IMR-90 (cell line): ENCODE measurements around the gene CMSS1. TPM values are rescaled to one million over a fixed set of nuclear protein-coding genes. Genes with fewer than 3 reads are reported as not detected.

Experiments used
- ATAC-seq: fragments of 200-7000 bp; cut with Tn5 transposase; 2 replicates; pipeline ENCODE4 v1.9.1; 2020; ENCODE audit warnings: low read depth, mild to moderate bottlenecking, moderate library complexity
- BruUV-seq: library from RNA; stranded (reverse); fragments of 400-500 nt; replicated peaks from 2 replicates; lab custom pipeline; 2021; lab: Mats Ljungman, UMichigan
- CTCF ChIA-PET: fragments of 300-600 bp; formaldehyde crosslinking; extraction: SDS; loops from one replicate; lab custom pipeline; 2021; ENCODE audit warnings: antibody characterized with exemption; lab: Yijun Ruan, JAX
- POLR2A ChIA-PET: fragments of 300-600 bp; sonication (Branson Sonifier 250); formaldehyde crosslinking; loops from one replicate; lab custom pipeline; 2022; ENCODE audit warnings: antibody characterized with exemption; ENCODE audit not compliant: unreplicated experiment; lab: Charles Lee
- DNase-seq: peaks from one replicate; pipeline ENCODE4 v3.0.0; 2013
- H2AFZ ChIP-seq: replicated peaks from 2 replicates; pipeline ENCODE3; 2013; ENCODE audit warnings: low read length, mild to moderate bottlenecking; ENCODE audit not compliant: poor library complexity
- H2AK5ac ChIP-seq: 2 replicates; pipeline ENCODE4 v1.6.1; 2013; ENCODE audit warnings: low read depth, low read length, inconsistent platforms
- H2AK9ac ChIP-seq: replicated peaks from 2 replicates; pipeline ENCODE3; 2013; ENCODE audit warnings: mild to moderate bottlenecking, low read depth, low read length, moderate library complexity; ENCODE audit not compliant: poor library complexity
- H2BK120ac ChIP-seq: 2 replicates; pipeline ENCODE4 v1.6.1; 2013; ENCODE audit warnings: low read depth, low read length, inconsistent platforms
- H2BK15ac ChIP-seq: 3 replicates; pipeline ENCODE4 v1.6.1; 2013; ENCODE audit warnings: low read depth, low read length, inconsistent platforms
- H2BK20ac ChIP-seq: 2 replicates; pipeline ENCODE4 v1.6.1; 2013; ENCODE audit warnings: low read depth, mild to moderate bottlenecking, inconsistent platforms, low read length, moderate library complexity
- H2BK5ac ChIP-seq: 2 replicates; pipeline ENCODE4 v1.6.1; 2013; ENCODE audit warnings: mild to moderate bottlenecking, low read depth, low read length, inconsistent platforms; ENCODE audit not compliant: poor library complexity, severe bottlenecking
- H3K14ac ChIP-seq: replicated peaks from 2 replicates; pipeline ENCODE4 v1.6.1; 2013; ENCODE audit warnings: low read depth, low read length, inconsistent platforms
- H3K18ac ChIP-seq: 2 replicates; pipeline ENCODE4 v1.6.1; 2013; ENCODE audit warnings: low read depth, low read length, control low read depth
- H3K23ac ChIP-seq: 2 replicates; pipeline ENCODE4 v1.6.1; 2013; ENCODE audit warnings: low read depth, low read length, inconsistent platforms
- H3K27ac ChIP-seq: 2 replicates; pipeline ENCODE4 v1.5.1; 2013; ENCODE audit warnings: mild to moderate bottlenecking, control low read depth, low read length; ENCODE audit not compliant: insufficient read depth
- H3K27me3 ChIP-seq: 2 replicates; pipeline ENCODE4 v1.6.1; 2013; ENCODE audit warnings: low read length; ENCODE audit not compliant: control insufficient read depth, insufficient read depth
- H3K36me3 ChIP-seq: 2 replicates; pipeline ENCODE4 v1.6.1; 2013; ENCODE audit warnings: low read length, mixed read lengths; ENCODE audit not compliant: control insufficient read depth, insufficient read depth
- H3K4ac ChIP-seq: 2 replicates; pipeline ENCODE4 v1.6.1; 2013; ENCODE audit warnings: low read depth, low read length, inconsistent platforms
- H3K4me1 ChIP-seq: 2 replicates; pipeline ENCODE4 v1.6.1; 2013; ENCODE audit warnings: low read length, mixed read lengths; ENCODE audit not compliant: control insufficient read depth, insufficient read depth
- H3K4me2 ChIP-seq: 2 replicates; pipeline ENCODE4 v1.6.1; 2013; ENCODE audit warnings: low read depth, mild to moderate bottlenecking, control low read depth, low read length, moderate library complexity
- H3K4me3 ChIP-seq: 2 replicates; pipeline ENCODE4 v1.5.1; 2013; ENCODE audit warnings: low read depth, mild to moderate bottlenecking, control low read depth, low read length, moderate library complexity; ENCODE audit not compliant: insufficient read depth
- H3K56ac ChIP-seq: 2 replicates; pipeline ENCODE4 v1.6.1; 2013; ENCODE audit warnings: low read length, inconsistent platforms; ENCODE audit not compliant: insufficient read depth; ENCODE audit errors: extremely low read depth
- H3K79me1 ChIP-seq, 2 experiments: 2 replicates each; pipeline ENCODE4 v1.6.1; 2013; ENCODE audit warnings: low read length in 2 of 2, inconsistent platforms in 1 of 2, low read depth in 1 of 2
- H3K9ac ChIP-seq: 2 replicates; pipeline ENCODE4 v1.6.1; 2013; ENCODE audit warnings: low read depth, low read length, control low read depth
- H3K9me1 ChIP-seq: 2 replicates; pipeline ENCODE4 v1.6.1; 2013; ENCODE audit warnings: low read length, inconsistent platforms; ENCODE audit not compliant: insufficient read depth
- H3K9me3 ChIP-seq: 2 replicates; pipeline ENCODE4 v1.6.1; 2013; ENCODE audit warnings: low read length; ENCODE audit not compliant: control insufficient read depth, insufficient read depth
- H4K20me1 ChIP-seq: 2 replicates; pipeline ENCODE4 v1.6.1; 2013; ENCODE audit warnings: low read length, inconsistent platforms; ENCODE audit not compliant: insufficient read depth
- H4K5ac ChIP-seq: 2 replicates; pipeline ENCODE4 v1.6.1; 2013; ENCODE audit warnings: mild to moderate bottlenecking, low read depth, low read length, control low read depth
- H4K8ac ChIP-seq, 2 experiments: 2 replicates each; pipeline ENCODE4 v1.6.1; 2013; ENCODE audit warnings: low read depth in 2 of 2, low read length in 2 of 2, control low read depth in 1 of 2, inconsistent platforms in 1 of 2
- H4K91ac ChIP-seq: 2 replicates; pipeline ENCODE4 v1.6.1; 2013; ENCODE audit warnings: low read depth, low read length, inconsistent platforms; ENCODE audit not compliant: insufficient read depth
- BHLHE40 ChIP-seq: fragments of 150-350 bp; IDR thresholded peaks from 2 replicates; pipeline ENCODE4 v1.6.1; 2016; ENCODE audit warnings: mild to moderate bottlenecking, low read depth, low read length
- CEBPB ChIP-seq: IDR thresholded peaks from 2 replicates; pipeline ENCODE4 v1.6.1; 2012; ENCODE audit warnings: low read depth, low read length, improper control_type of control experiment
- CHD1 ChIP-seq: IDR thresholded peaks from 2 replicates; pipeline ENCODE4 v1.6.1; 2012; ENCODE audit warnings: low read depth, low read length, improper control_type of control experiment
- FOS ChIP-seq: fragments of 150-350 bp; IDR thresholded peaks from 2 replicates; pipeline ENCODE4 v1.6.1; 2016; ENCODE audit warnings: low read depth, low read length
- NFE2L2 ChIP-seq: fragments of 150-350 bp; IDR thresholded peaks from 2 replicates; pipeline ENCODE4 v1.6.1; 2016; ENCODE audit warnings: low read depth, mild to moderate bottlenecking, low read length
- RCOR1 ChIP-seq: IDR thresholded peaks from 2 replicates; pipeline ENCODE4 v1.6.1; 2012; ENCODE audit warnings: mild to moderate bottlenecking, low read length, improper control_type of control experiment; ENCODE audit not compliant: insufficient replicate concordance
- RFX5 ChIP-seq: IDR thresholded peaks from 2 replicates; pipeline ENCODE4 v1.8.0; 2012; ENCODE audit warnings: low read depth, mild to moderate bottlenecking, low read length, moderate library complexity
- WGBS, 2 experiments: methylation state at CpG; one replicate each; pipeline versions ENCODE4 v1.1.5 to v1.1.7; 2013; ENCODE audit warnings: missing lambda C conversion rate in 2 of 2; ENCODE audit not compliant: insufficient read length in 1 of 2; ENCODE audit errors: extremely low coverage in 2 of 2; 5-methylcytosine and 5-hydroxymethylcytosine counted together
- dilution Hi-C: fragments of 300-500 bp; cut with HindIII; formaldehyde crosslinking; loops from one replicate; pipeline ENCODE4 v1.14.3; 2018; ENCODE audit warnings: low sequenced_read_pairs; ENCODE audit not compliant: unreplicated experiment
- in situ Hi-C: fragments of 300-500 bp; cut with MboI; formaldehyde crosslinking; loops from 3 replicates; pipeline ENCODE4 v1.14.3; 2019; ENCODE audit warnings: low sequenced_read_pairs, inconsistent platforms, mixed read lengths
- intact Hi-C: fragments of 100-400 bp; cut with micrococcal nuclease; formaldehyde crosslinking; loops from 2 replicates; pipeline ENCODE4 v1.10.0; 2022
- polyA plus RNA-seq, 3 experiments: library from polyadenylated mRNA; depleted of rRNA; stranded (reverse); fragments of >200 nt; gene quantifications; 2 replicates each; pipeline ENCODE4 v1.2.3, GENCODE V29; 2012; ENCODE audit warnings: low replicate concordance in 1 of 3
- total RNA-seq: library from RNA; depleted of rRNA; stranded (reverse); fragments of >200 nt; gene quantifications from 2 replicates; pipeline ENCODE4 v1.2.3, GENCODE V29; 2012
- TF ChIP-seq, protein P1 (sequence below): fragments of 150-350 bp; IDR thresholded peaks from 2 replicates; pipeline ENCODE4 v1.6.1; 2017; ENCODE audit warnings: mild to moderate bottlenecking, antibody characterized with exemption, low read length, low read depth

The CMSS1 gene
- total and polyA plus RNA-seq, 2 of the 4 experiments (the other 2 are of a cell fraction), result 12.5 to 13.6 TPM

DNA sequence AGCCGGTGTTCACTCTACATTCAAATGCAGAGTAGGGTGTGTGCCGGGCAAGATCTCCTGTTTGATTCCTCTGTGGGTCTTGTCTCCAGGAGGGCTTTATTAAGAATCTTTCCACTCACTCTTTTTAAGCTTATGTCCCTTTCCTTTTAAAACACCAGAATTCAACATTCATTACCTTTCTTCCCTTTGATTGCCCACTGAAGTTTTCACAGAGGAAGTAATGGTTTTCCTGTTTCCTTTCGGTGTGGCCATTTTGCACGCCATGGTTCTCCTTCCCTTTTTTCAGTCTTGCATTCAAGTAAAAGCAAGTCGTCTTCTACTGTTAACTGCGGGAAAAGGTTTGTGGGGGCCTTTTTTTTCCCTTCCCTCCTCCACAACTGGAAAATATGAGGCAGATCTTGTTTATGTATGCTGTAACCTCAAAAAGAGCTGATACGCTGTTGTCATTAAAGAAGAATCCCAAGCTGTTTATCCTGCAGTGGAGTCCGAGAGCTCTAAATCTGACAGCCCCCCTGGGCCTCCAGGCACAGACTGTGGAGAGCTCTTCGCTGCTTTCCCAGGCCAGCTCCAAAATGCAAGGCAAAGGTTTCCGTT lies 256.1 kb downstream of the CMSS1 start (continued):
- TF ChIP-seq, protein P1, sequence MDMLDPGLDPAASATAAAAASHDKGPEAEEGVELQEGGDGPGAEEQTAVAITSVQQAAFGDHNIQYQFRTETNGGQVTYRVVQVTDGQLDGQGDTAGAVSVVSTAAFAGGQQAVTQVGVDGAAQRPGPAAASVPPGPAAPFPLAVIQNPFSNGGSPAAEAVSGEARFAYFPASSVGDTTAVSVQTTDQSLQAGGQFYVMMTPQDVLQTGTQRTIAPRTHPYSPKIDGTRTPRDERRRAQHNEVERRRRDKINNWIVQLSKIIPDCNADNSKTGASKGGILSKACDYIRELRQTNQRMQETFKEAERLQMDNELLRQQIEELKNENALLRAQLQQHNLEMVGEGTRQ, result no peak

DNA sequence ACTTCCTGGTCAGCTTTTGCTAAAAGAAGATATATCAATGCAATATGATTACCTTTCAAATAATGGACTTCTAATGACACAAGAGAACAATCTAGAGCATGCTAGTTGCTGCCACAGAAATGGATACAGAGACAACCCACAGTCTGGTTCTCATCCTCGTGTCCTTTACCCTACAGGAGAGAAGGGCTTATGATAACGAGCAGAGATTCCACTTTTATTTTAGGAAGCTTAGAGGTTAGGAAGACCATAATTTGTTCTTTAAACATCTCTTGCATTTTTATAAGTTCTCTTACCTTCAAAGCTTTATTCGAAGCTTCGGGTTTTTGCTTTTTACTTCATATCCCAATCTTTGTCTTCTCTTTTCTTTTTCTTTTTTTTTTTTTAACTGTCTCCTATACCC lies 257.5 kb downstream of the CMSS1 start:
- dilution Hi-C loops, result no loop called here
- POLR2A ChIA-PET, result interaction anchor here (0.8 to 1.9 kb wide), 2 partner anchors 11 to 179 kb away, joined by 3 to 4 read pairs; no protein-coding TSS in a partner anchor
- in situ Hi-C loops, result no loop called here

More for the DNA sequence above, 257.5 kb downstream of the CMSS1 start:
- peak overlapping the region; percentile 92; the same call in 2 of the 3 replicates for H2BK15ac ChIP-seq
- intact Hi-C loops, result loop anchor here (2.0 to 10.0 kb wide), 3 partner anchors 34 to 1600 kb away; partner anchors contain the start of gene ZBTB11
- H4K8ac ChIP-seq, result peak overlapping the region; percentile 73 to 90
- H3K18ac ChIP-seq, result peak overlapping the region; percentile 99
- ATAC-seq, result no peak
- TF ChIP-seq CHD1 (no peak), RCOR1 (no peak), FOS (no peak), RFX5 (no peak), CEBPB (no peak), BHLHE40 (no peak), NFE2L2 (no peak)
- H3K23ac ChIP-seq, result peak overlapping the region; percentile 92; the same call in 1 of the 2 replicates
- no peak overlapping the region for H3K9ac ChIP-seq
- peak overlapping the region; percentile 92 for H3K4ac ChIP-seq
- H2AK5ac ChIP-seq, result peak overlapping the region; percentile 83
- peak overlapping the region; percentile 98 for H2BK20ac ChIP-seq
- no TSS peak for BruUV-seq
- no peak overlapping the region for H3K56ac ChIP-seq
- H2AK9ac ChIP-seq, result no peak overlapping the region
- no peak for DNase-seq
- H3K9me3 ChIP-seq, result no peaks in the 10 kb centered on the region
- peaks cover 9 to 21% of the 10 kb centered on the region in 2 experiments; a peak in 3 of 4 replicates for H3K79me1 ChIP-seq
- H4K20me1 ChIP-seq, result no peaks in the 10 kb centered on the region
- peak overlapping the region; percentile 93 for H3K14ac ChIP-seq
- peak overlapping the region; percentile 98 for H4K5ac ChIP-seq
- peaks cover 27% of the 10 kb centered on the region for H3K4me1 ChIP-seq
- WGBS, 2 experiments, result no CpG with 5 or more reads among the region's 4 CpGs
- H2BK120ac ChIP-seq, result peak overlapping the region; percentile 94
- peak overlapping the region; percentile 87 for H2BK5ac ChIP-seq
- H3K4me3 ChIP-seq, result no peak overlapping the region
- no peak overlapping the region for H2AFZ ChIP-seq
- peaks cover 13% of the 10 kb centered on the region for H3K9me1 ChIP-seq
- H3K27ac ChIP-seq, result peak overlapping the region; percentile 94; the same call in 1 of the 2 replicates
- H3K27me3 ChIP-seq, result no peaks in the 10 kb centered on the region
- H3K36me3 ChIP-seq, result no peaks in the 10 kb centered on the region
- CTCF ChIA-PET, result interaction anchor here (0.6 kb wide), 1 partner anchor 19 kb away, joined by 3 read pairs; no protein-coding TSS in a partner anchor
- H4K91ac ChIP-seq, result peak overlapping the region; percentile 92
- no peak overlapping the region for H3K4me2 ChIP-seq
